K562 (cell line): ENCODE results near the gene GRAMD1B. TPM values are rescaled to one million over a fixed set of nuclear protein-coding genes. Genes with fewer than 3 reads are reported as not detected.

Source experiments
- ATAC-seq: fragments of 200-7000 bp; cut with Tn5 transposase; 3 replicates; pipeline ENCODE4 v1.9.1; 2020; ENCODE audit warnings: moderate library complexity
- BruUV-seq: library from RNA; stranded (reverse); fragments of 400-500 nt; replicated peaks from 2 replicates; lab custom pipeline; 2021; lab: Mats Ljungman, UMichigan
- CTCF ChIA-PET: fragments of 300-600 bp; formaldehyde crosslinking; extraction: SDS; loops from one replicate; lab custom pipeline; 2021; ENCODE audit warnings: low intra/inter-chr PET ratio; lab: Yijun Ruan, JAX
- POLR2A ChIA-PET: fragments of 300-600, 350-650 bp; sonication (Branson Sonifier 250); formaldehyde crosslinking; extraction: SDS; loops from one replicate; lab custom pipeline; 2021; ENCODE audit warnings: antibody characterized with exemption, inconsistent platforms; lab: Yijun Ruan, JAX
- DNase-seq, 4 experiments: peaks; one replicate each; pipeline versions ENCODE4 v3.0.0 to v3.0.0-alpha.2; 2011 to 2018; ENCODE audit warnings: low spot score in 3 of 4, mixed read lengths in 3 of 4; ENCODE audit errors: extremely low read depth in 1 of 4
- FAIRE-seq: peaks from 2 replicates; lab custom pipeline; 2011; peaks lifted over from hg19 to GRCh38; lab: Jason Lieb, UNC
- H2AFZ ChIP-seq: 2 replicates; pipeline ENCODE4 v1.6.0; 2011; ENCODE audit warnings: low read depth, low read length, control low read depth, inconsistent platforms
- H3K27ac ChIP-seq: fragments of 200-600 bp; 3 replicates; pipeline ENCODE4 v1.8.0; 2011; ENCODE audit warnings: low read depth, mild to moderate bottlenecking, control low read depth, inconsistent platforms, low read length, moderate library complexity, mixed read lengths; ENCODE audit errors: extremely low read depth
- H3K27me3 ChIP-seq, 2 experiments: fragments of 300-600 bp in 1 of 2; 2 replicates in 1 of 2; 3 replicates in 1 of 2; pipeline versions ENCODE4 v1.6.0 to v1.8.0; 2011; ENCODE audit warnings: inconsistent platforms in 2 of 2, low read length in 2 of 2, mild to moderate bottlenecking in 1 of 2, mixed read lengths in 1 of 2, moderate library complexity in 1 of 2; ENCODE audit not compliant: control insufficient read depth in 2 of 2, insufficient read depth in 2 of 2
- H3K36me3 ChIP-seq: fragments of 300-600 bp; 3 replicates; pipeline ENCODE4 v1.8.0; 2011; ENCODE audit warnings: mild to moderate bottlenecking, low read length, inconsistent platforms; ENCODE audit not compliant: control insufficient read depth, insufficient read depth
- H3K4me1 ChIP-seq, 2 experiments: fragments of 200-600 bp in 1 of 2; replicated peaks in 1 of 2; 2 replicates in 1 of 2; 3 replicates in 1 of 2; pipeline versions ENCODE4 v1.5.1 to v1.8.0; 2011; ENCODE audit warnings: inconsistent platforms in 2 of 2, low read length in 2 of 2, mild to moderate bottlenecking in 1 of 2, mixed read lengths in 1 of 2, moderate library complexity in 1 of 2; ENCODE audit not compliant: control insufficient read depth in 2 of 2, insufficient read depth in 2 of 2
- H3K4me2 ChIP-seq: 2 replicates; pipeline ENCODE4 v1.6.1; 2011; ENCODE audit warnings: low read length, control low read depth, inconsistent platforms, mixed read lengths; ENCODE audit not compliant: insufficient read depth
- H3K4me3 ChIP-seq: fragments of 200-600 bp; sonication (generic), shearing (Covaris generic); 2 replicates; pipeline ENCODE4 v1.5.1; 2016; ENCODE audit warnings: control low read depth, inconsistent platforms
- H3K79me2 ChIP-seq: fragments of 200-600 bp; 3 replicates; pipeline ENCODE4 v1.8.0; 2011; ENCODE audit warnings: low read length, inconsistent platforms; ENCODE audit not compliant: control insufficient read depth, insufficient read depth
- H3K9ac ChIP-seq, 2 experiments: 2 replicates each; pipeline versions ENCODE4 v1.6.0 to v1.6.1; 2011; ENCODE audit warnings: low read depth in 2 of 2, low read length in 2 of 2, control low read depth in 1 of 2, inconsistent platforms in 1 of 2, mild to moderate bottlenecking in 1 of 2, mixed read lengths in 1 of 2; ENCODE audit not compliant: insufficient read depth in 1 of 2
- H3K9me1 ChIP-seq: one replicate; pipeline ENCODE4 v1.6.0; 2011; ENCODE audit warnings: inconsistent platforms, mild to moderate bottlenecking, low read length, moderate library complexity; ENCODE audit not compliant: control insufficient read depth, insufficient read depth
- H3K9me3 ChIP-seq: replicated peaks from 2 replicates; pipeline ENCODE4 v1.5.1; 2011; ENCODE audit warnings: low read depth, low read length, inconsistent platforms; ENCODE audit not compliant: control insufficient read depth, insufficient read depth
- H4K20me1 ChIP-seq: replicated peaks from 2 replicates; pipeline ENCODE4 v1.6.1; 2011; ENCODE audit warnings: low read length, inconsistent platforms, mixed read lengths; ENCODE audit not compliant: control insufficient read depth, insufficient read depth
- CCNT2 ChIP-seq: IDR thresholded peaks from 2 replicates; pipeline ENCODE4 v1.6.1; 2011; ENCODE audit warnings: borderline replicate concordance, low read depth, mild to moderate bottlenecking, moderate library complexity, mixed read lengths, low read length; ENCODE audit not compliant: insufficient read length; ENCODE audit errors: extremely low read depth
- COPS2 ChIP-seq: fragments of 450-650 bp; conservative IDR thresholded peaks from 2 replicates; pipeline ENCODE4 v1.6.1; 2016; ENCODE audit warnings: mild to moderate bottlenecking, moderate library complexity
- EP300 ChIP-seq: IDR thresholded peaks from 2 replicates; pipeline ENCODE4 v1.6.1; 2012; ENCODE audit warnings: low read length, improper control_type of control experiment
- KLF1 ChIP-seq: fragments of 450-650 bp; IDR thresholded peaks from 2 replicates; pipeline ENCODE4 v1.6.1; 2016; ENCODE audit warnings: missing genetic modification characterization, missing compliant biosample characterization
- NEUROD1 ChIP-seq: fragments of 150-350 bp; IDR thresholded peaks from 2 replicates; pipeline ENCODE4 v1.6.1; 2014; ENCODE audit warnings: borderline replicate concordance, low read length, low read depth; ENCODE audit not compliant: partially characterized antibody
- PHB ChIP-seq: fragments of 250-450 bp; sonication (Bioruptor Pico); IDR thresholded peaks from 2 replicates; pipeline ENCODE4 v1.5.0; 2021
- SIN3B ChIP-seq: fragments of 450-650 bp; IDR thresholded peaks from 2 replicates; pipeline ENCODE4 v1.6.1; 2017; ENCODE audit warnings: low read depth, mild to moderate bottlenecking, moderate library complexity
- TEAD2 ChIP-seq: fragments of 450-650 bp; IDR thresholded peaks from 2 replicates; pipeline ENCODE4 v1.6.1; 2016; ENCODE audit warnings: missing genetic modification characterization, control low read depth, missing compliant biosample characterization
- XRCC3 ChIP-seq: fragments of 450-650 bp; IDR thresholded peaks from 2 replicates; pipeline ENCODE4 v1.6.1; 2017; ENCODE audit warnings: mild to moderate bottlenecking, moderate library complexity
- ZBTB8A ChIP-seq: fragments of 450-650 bp; IDR thresholded peaks from 2 replicates; pipeline ENCODE4 v1.6.1; 2018; ENCODE audit warnings: mild to moderate bottlenecking, moderate library complexity; ENCODE audit not compliant: partially characterized antibody
- ZNF561 ChIP-seq: fragments of 450-650 bp; formaldehyde crosslinking; conservative IDR thresholded peaks from 2 replicates; pipeline ENCODE4 v1.4.0; 2020; ENCODE audit warnings: mild to moderate bottlenecking, moderate library complexity
- ZNF583 ChIP-seq: fragments of 250-450 bp; sonication (Bioruptor Pico); IDR thresholded peaks from 2 replicates; pipeline ENCODE4 v1.4.0; 2020
- WGBS: fragments of 100-300 bp; shearing (Covaris generic); methylation state at CpG from one replicate; pipeline ENCODE4 v1.1.6; 2016; ENCODE audit warnings: low coverage, mixed read lengths; ENCODE audit not compliant: insufficient coverage; ENCODE audit errors: missing lambda C conversion rate; 5-methylcytosine and 5-hydroxymethylcytosine counted together
- in situ Hi-C: fragments of 300-500 bp; cut with MboI; formaldehyde crosslinking; loops from 4 replicates; pipeline ENCODE4 v1.15.0; 2018; ENCODE audit warnings: inconsistent platforms, mixed read lengths
- intact Hi-C: fragments of 100-400 bp; cut with micrococcal nuclease; formaldehyde crosslinking; loops from 2 replicates; pipeline ENCODE4 v1.14.2; 2022
- polyA plus RNA-seq, 8 experiments: library from polyadenylated mRNA; depleted of rRNA in 4 of 8; stranded (reverse) in 5 of 8; unstranded in 3 of 8; fragments of >200 nt; fragmentation: Nextera tagmentation in 2 of 8; fragmentation: Illumina TruSeq in 1 of 8; extraction: Ambion mirVana in 2 of 8; extraction: Trizol in 1 of 8; gene quantifications; 2 replicates each; pipeline versions ENCODE4 v1.2.1 to v1.2.3, GENCODE V29; 2011 to 2014; ENCODE audit warnings: inconsistent platforms in 1 of 8, missing spikeins in 1 of 8
- total RNA-seq, 7 experiments: library from RNA; depleted of rRNA in 6 of 7; stranded (reverse); fragments of >200 nt in 6 of 7; fragmentation: Illumina TruSeq in 2 of 7; extraction: Trizol in 2 of 7; gene quantifications; 2 replicates each; pipeline versions ENCODE4 v1.2.1 to v1.2.3, GENCODE V29; 2011 to 2021; ENCODE audit warnings: low replicate concordance in 1 of 7
- TF ChIP-seq, protein P1 (sequence below): IDR thresholded peaks from 2 replicates; pipeline ENCODE4 v1.6.1; 2011; ENCODE audit not compliant: insufficient read length; ENCODE audit errors: extremely low read depth
- TF ChIP-seq, protein P2 (sequence below): fragments of 450-650 bp; conservative IDR thresholded peaks from 2 replicates; pipeline ENCODE4 v1.6.1; 2016; ENCODE audit warnings: missing genetic modification characterization, low read depth, mild to moderate bottlenecking, control low read depth, missing compliant biosample characterization
- TF ChIP-seq, protein P3 (sequence below): fragments of 250-450 bp; sonication (Bioruptor Pico); IDR thresholded peaks from 2 replicates; pipeline ENCODE4 v1.8.0; 2021; ENCODE audit warnings: moderate library complexity, mild to moderate bottlenecking, inconsistent platforms
- TF ChIP-seq, protein P4 (sequence below): sonication (generic); formaldehyde crosslinking; IDR thresholded peaks from 2 replicates; pipeline ENCODE4 v1.8.0; 2022; ENCODE audit warnings: missing genetic modification reagents, mild to moderate bottlenecking, borderline replicate concordance
- TF ChIP-seq, protein P5 (sequence below): IDR thresholded peaks from 2 replicates; pipeline ENCODE4 v1.6.1; 2016; ENCODE audit warnings: missing genetic modification characterization, missing compliant biosample characterization
- TF ChIP-seq, protein P6 (sequence below), 2 experiments: fragments of 450-650 bp; IDR thresholded peaks; 2 replicates each; pipeline ENCODE4 v1.6.1; 2016

Gene GRAMD1B
- total and polyA plus RNA-seq, 9 of the 15 experiments (the other 6 are each of a cell fraction or from before 2014, with no cell fraction given): 0.31 TPM; not detected in 8

DNA sequence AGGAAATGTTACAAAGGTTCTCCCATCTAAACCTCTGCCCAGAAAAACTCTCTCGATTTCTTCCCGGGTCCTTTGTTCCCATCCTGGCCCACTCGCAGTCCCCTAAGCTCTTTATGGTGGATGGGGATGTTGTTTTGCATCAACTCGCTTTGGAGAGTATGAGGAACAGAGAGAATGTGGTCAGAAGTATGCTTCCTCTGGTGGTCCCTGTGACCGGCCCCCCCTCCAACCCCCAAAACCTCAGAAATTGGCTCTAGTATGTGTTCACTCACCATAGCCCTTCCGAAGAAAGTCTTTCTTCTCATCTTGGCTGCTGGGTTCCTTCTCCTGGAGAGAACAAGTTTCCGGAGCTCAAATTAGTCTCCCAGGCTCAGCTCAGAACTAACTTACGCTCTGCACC, 54.4 kb downstream of the GRAMD1B start:
- no peak for ATAC-seq
- H3K9me1 ChIP-seq: no peaks in the 10 kb centered on the region
- H3K4me3 ChIP-seq: no peak overlapping the region
- no peaks in the 10 kb centered on the region for H3K79me2 ChIP-seq
- intact Hi-C loops: no loop called here
- in situ Hi-C loops: loop anchor here (25.0 kb wide), 1 partner anchor 372 kb away; no protein-coding TSS in a partner anchor
- POLR2A ChIA-PET: no interaction called here
- CTCF ChIA-PET: no interaction called here
- no TSS peak for BruUV-seq
- no peak for FAIRE-seq
- H3K4me1 ChIP-seq: no peaks in the 10 kb centered on the region
- DNase-seq: no peak
- no peaks in the 10 kb centered on the region for H4K20me1 ChIP-seq
- no peak overlapping the region for H3K4me2 ChIP-seq
- no peaks in the 10 kb centered on the region for H3K9me3 ChIP-seq
- H3K27ac ChIP-seq: no peak overlapping the region
- TF ChIP-seq, protein P1, sequence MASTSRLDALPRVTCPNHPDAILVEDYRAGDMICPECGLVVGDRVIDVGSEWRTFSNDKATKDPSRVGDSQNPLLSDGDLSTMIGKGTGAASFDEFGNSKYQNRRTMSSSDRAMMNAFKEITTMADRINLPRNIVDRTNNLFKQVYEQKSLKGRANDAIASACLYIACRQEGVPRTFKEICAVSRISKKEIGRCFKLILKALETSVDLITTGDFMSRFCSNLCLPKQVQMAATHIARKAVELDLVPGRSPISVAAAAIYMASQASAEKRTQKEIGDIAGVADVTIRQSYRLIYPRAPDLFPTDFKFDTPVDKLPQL: no peak
- TF ChIP-seq, protein P2, sequence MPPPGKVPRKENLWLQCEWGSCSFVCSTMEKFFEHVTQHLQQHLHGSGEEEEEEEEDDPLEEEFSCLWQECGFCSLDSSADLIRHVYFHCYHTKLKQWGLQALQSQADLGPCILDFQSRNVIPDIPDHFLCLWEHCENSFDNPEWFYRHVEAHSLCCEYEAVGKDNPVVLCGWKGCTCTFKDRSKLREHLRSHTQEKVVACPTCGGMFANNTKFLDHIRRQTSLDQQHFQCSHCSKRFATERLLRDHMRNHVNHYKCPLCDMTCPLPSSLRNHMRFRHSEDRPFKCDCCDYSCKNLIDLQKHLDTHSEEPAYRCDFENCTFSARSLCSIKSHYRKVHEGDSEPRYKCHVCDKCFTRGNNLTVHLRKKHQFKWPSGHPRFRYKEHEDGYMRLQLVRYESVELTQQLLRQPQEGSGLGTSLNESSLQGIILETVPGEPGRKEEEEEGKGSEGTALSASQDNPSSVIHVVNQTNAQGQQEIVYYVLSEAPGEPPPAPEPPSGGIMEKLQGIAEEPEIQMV: no peak
- TF ChIP-seq NEUROD1 (no peak), EP300 (no peak), KLF1 (no peak), CCNT2 (no peak), PHB (CRISPR knock-in tag) (no peak), SIN3B (no peak), TEAD2 (tag) (no peak), COPS2 (no peak), ZBTB8A (no peak), XRCC3 (no peak), ZNF561 (CRISPR knock-in tag) (no peak), ZNF583 (CRISPR knock-in tag) (no peak)
- TF ChIP-seq, protein P3, sequence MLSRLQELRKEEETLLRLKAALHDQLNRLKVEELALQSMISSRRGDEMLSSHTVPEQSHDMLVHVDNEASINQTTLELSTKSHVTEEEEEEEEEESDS: no peak
- TF ChIP-seq, protein P4, sequence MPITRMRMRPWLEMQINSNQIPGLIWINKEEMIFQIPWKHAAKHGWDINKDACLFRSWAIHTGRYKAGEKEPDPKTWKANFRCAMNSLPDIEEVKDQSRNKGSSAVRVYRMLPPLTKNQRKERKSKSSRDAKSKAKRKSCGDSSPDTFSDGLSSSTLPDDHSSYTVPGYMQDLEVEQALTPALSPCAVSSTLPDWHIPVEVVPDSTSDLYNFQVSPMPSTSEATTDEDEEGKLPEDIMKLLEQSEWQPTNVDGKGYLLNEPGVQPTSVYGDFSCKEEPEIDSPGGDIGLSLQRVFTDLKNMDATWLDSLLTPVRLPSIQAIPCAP (CRISPR knock-in tag): no peak
- TF ChIP-seq, protein P5, sequence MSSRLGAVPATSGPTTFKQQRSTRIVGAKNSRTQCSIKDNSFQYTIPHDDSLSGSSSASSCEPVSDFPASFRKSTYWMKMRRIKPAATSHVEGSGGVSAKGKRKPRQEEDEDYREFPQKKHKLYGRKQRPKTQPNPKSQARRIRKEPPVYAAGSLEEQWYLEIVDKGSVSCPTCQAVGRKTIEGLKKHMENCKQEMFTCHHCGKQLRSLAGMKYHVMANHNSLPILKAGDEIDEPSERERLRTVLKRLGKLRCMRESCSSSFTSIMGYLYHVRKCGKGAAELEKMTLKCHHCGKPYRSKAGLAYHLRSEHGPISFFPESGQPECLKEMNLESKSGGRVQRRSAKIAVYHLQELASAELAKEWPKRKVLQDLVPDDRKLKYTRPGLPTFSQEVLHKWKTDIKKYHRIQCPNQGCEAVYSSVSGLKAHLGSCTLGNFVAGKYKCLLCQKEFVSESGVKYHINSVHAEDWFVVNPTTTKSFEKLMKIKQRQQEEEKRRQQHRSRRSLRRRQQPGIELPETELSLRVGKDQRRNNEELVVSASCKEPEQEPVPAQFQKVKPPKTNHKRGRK: no peak
- TF ChIP-seq, protein P6, sequence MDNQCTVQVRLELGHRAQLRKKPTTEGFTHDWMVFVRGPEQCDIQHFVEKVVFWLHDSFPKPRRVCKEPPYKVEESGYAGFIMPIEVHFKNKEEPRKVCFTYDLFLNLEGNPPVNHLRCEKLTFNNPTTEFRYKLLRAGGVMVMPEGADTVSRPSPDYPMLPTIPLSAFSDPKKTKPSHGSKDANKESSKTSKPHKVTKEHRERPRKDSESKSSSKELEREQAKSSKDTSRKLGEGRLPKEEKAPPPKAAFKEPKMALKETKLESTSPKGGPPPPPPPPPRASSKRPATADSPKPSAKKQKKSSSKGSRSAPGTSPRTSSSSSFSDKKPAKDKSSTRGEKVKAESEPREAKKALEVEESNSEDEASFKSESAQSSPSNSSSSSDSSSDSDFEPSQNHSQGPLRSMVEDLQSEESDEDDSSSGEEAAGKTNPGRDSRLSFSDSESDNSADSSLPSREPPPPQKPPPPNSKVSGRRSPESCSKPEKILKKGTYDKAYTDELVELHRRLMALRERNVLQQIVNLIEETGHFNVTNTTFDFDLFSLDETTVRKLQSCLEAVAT (IDR thresholded peaks at IDR 0.05): no peak
- 1% methylated on average over 8 of the region's 8 CpGs for WGBS
- no peaks in the 10 kb centered on the region for H3K36me3 ChIP-seq
- no peak overlapping the region for H3K9ac ChIP-seq
- H2AFZ ChIP-seq: no peak overlapping the region
- H3K27me3 ChIP-seq: peaks cover 0 to 9% of the 10 kb centered on the region in 2 experiments; a peak in 2 of 5 replicates
